Vagina (tissue), 2 donors: Measurements from ENCODE around the gene IL7R. TPM values are rescaled to one million over a fixed set of nuclear protein-coding genes. Genes with fewer than 3 reads are reported as not detected.

Experiments
- DNase-seq, 2 donors: peaks; one replicate each; pipeline ENCODE4 v3.0.0-alpha.2; 2017; ENCODE audit errors: extremely low spot score in 2 of 2
- H3K27ac ChIP-seq: fragments of 200-600 bp; sonication (generic); one replicate; pipeline ENCODE4 v1.5.1; 2019
- H3K27me3 ChIP-seq: fragments of 200-600 bp; sonication (generic); one replicate; pipeline ENCODE4 v1.5.1; 2019
- H3K36me3 ChIP-seq, 2 donors: fragments of 200-600 bp; sonication (generic); one replicate each; pipeline ENCODE4 v1.5.1; 2017 to 2019
- H3K4me1 ChIP-seq: fragments of 200-600 bp; sonication (generic); one replicate; pipeline ENCODE4 v1.5.1; 2019
- H3K4me3 ChIP-seq, 2 donors: fragments of 200-600 bp; sonication (generic); 1 replicate in 1 of 2; 2 replicates in 1 of 2; pipeline ENCODE4 v1.5.1; 2016 to 2019
- H3K9me3 ChIP-seq: fragments of 200-600 bp; sonication (generic); one replicate; pipeline ENCODE4 v1.5.1; 2019
- POLR2A ChIP-seq, 2 donors: fragments of 450-650 bp; IDR thresholded peaks; one replicate each; pipeline ENCODE4 v1.6.1; 2017; ENCODE audit warnings: antibody characterized with exemption in 2 of 2, mild to moderate bottlenecking in 2 of 2, moderate library complexity in 2 of 2
- POLR2AphosphoS5 ChIP-seq, 2 donors: sonication (generic); formaldehyde crosslinking; IDR thresholded peaks; one replicate each; pipeline ENCODE4 v1.9.0; 2017; ENCODE audit warnings: antibody characterized with exemption in 2 of 2, mild to moderate bottlenecking in 2 of 2, low read depth in 1 of 2; ENCODE audit not compliant: insufficient read depth in 1 of 2
- intact Hi-C: fragments of 100-400 bp; cut with DNase I; formaldehyde crosslinking; loops from one replicate; pipeline ENCODE4 v1.15.1; 2023
- total RNA-seq: library from RNA; depleted of rRNA; stranded (reverse); fragments of >200 nt; gene quantifications from one replicate; pipeline ENCODE4 v1.2.3, GENCODE V29; 2016
- TF ChIP-seq, protein P1 (sequence below), 3 experiments: fragments of 450-650 bp in 2 of 3; fragments of 200-600 bp in 1 of 3; sonication (generic) in 1 of 3; IDR thresholded peaks; one replicate each; pipeline ENCODE4 v1.5.1; 2017 to 2019; ENCODE audit warnings: antibody characterized with exemption in 3 of 3, mild to moderate bottlenecking in 2 of 3, moderate library complexity in 2 of 3

Gene IL7R
- total RNA-seq, 1 donor from 2014 or later: 69.7 TPM

DNA sequence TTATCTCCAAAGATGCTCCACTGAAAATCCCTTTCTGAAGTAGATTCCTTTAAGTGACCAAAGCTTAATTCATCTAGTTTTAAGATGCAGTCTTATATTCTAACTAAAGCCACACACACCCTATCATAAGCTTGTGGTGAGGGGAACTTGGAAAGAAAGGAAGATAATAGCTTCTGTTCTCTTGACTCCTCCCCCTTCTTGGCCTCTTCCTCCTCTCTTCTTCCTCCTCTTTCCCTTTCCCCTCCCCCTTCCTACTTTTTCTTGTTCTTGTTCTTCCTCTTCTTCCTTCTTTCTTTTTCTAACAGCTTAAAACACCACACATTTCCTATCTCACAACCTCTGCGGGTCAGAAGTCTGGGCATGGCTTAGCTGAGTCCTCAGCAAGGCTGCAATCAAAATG is 23.5 kb downstream of the IL7R start:
- H3K4me1 ChIP-seq: peaks cover 10% of the 10 kb centered on the region
- intact Hi-C loops: no loop called here
- H3K27ac ChIP-seq: no peak overlapping the region
- no peak for DNase-seq
- no peak overlapping the region for H3K4me3 ChIP-seq
- no peaks in the 10 kb centered on the region for H3K9me3 ChIP-seq
- no peaks in the 10 kb centered on the region for H3K36me3 ChIP-seq
- no peaks in the 10 kb centered on the region for H3K27me3 ChIP-seq
- no peak for TF ChIP-seq POLR2AphosphoS5 (IDR thresholded peaks at IDR 0.05; ENCODE audit: insufficient read depth in 1 of 2, low read depth in 1 of 2)
- no peak for TF ChIP-seq POLR2A (IDR thresholded peaks at IDR 0.05)
- TF ChIP-seq, protein P1, sequence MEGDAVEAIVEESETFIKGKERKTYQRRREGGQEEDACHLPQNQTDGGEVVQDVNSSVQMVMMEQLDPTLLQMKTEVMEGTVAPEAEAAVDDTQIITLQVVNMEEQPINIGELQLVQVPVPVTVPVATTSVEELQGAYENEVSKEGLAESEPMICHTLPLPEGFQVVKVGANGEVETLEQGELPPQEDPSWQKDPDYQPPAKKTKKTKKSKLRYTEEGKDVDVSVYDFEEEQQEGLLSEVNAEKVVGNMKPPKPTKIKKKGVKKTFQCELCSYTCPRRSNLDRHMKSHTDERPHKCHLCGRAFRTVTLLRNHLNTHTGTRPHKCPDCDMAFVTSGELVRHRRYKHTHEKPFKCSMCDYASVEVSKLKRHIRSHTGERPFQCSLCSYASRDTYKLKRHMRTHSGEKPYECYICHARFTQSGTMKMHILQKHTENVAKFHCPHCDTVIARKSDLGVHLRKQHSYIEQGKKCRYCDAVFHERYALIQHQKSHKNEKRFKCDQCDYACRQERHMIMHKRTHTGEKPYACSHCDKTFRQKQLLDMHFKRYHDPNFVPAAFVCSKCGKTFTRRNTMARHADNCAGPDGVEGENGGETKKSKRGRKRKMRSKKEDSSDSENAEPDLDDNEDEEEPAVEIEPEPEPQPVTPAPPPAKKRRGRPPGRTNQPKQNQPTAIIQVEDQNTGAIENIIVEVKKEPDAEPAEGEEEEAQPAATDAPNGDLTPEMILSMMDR (IDR thresholded peaks at IDR 0.05): no peak

DNA sequence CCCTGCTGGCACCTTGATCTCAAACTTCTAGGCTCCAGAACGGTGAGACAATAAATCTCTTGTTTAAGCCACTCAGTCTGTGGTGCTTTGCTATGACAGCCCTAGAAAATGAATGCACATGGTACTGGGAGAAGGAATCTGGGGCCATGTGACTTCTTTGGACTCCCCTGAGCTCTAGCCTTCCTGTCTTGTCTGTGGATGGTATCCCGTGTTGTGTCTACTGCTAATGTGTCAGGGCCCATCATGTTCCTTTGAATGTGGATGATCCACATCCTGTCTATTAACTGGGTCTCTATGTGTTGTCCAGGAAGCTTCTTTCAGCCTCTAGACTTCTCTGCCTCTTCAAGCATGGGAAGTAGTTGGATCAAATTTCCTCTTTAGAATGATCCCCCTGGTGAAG is 25.1 kb downstream of the IL7R start:
- no peak overlapping the region for H3K27ac ChIP-seq
- H3K4me3 ChIP-seq: no peak overlapping the region
- no peaks in the 10 kb centered on the region for H3K27me3 ChIP-seq
- no peak for DNase-seq
- peaks cover 5% of the 10 kb centered on the region for H3K4me1 ChIP-seq
- intact Hi-C loops: no loop called here
- TF ChIP-seq, protein P1 (IDR thresholded peaks at IDR 0.05): no peak
- TF ChIP-seq POLR2A (IDR thresholded peaks at IDR 0.05) (no peak), POLR2AphosphoS5 (IDR thresholded peaks at IDR 0.05; ENCODE audit: insufficient read depth in 1 of 2, low read depth in 1 of 2) (no peak)
- H3K9me3 ChIP-seq: no peaks in the 10 kb centered on the region
- H3K36me3 ChIP-seq: no peaks in the 10 kb centered on the region

DNA sequence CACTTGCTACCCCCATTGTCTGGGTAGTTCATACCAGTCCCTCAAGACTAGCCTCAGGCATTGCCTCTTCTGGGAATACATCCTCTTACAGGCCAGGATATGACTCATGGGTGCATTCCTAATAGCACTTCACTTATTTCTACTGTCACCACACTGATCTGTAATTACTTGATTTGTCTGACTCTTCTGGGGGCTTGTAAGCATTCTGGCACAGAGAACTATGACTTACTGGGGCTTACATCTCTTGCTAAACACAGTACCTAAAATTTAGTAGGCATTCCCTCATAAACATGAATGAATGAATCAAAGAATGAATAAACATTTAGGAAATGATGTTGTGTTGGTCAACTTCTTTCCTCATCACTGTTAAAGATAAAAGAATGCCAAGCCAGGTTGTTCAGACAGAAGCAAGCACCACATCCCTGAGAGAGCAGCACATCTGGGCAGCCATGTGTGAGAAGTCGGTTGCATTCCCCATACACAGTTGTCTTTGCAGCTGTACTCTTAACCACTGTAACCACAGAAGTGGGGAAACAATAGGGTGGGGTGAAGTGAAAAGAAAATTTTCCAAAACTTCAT is 27.6 kb downstream of the IL7R start:
- no peaks in the 10 kb centered on the region for H3K9me3 ChIP-seq
- no peaks in the 10 kb centered on the region for H3K27me3 ChIP-seq
- no peaks in the 10 kb centered on the region for H3K36me3 ChIP-seq
- no peak overlapping the region for H3K4me3 ChIP-seq
- no peaks in the 10 kb centered on the region for H3K4me1 ChIP-seq
- TF ChIP-seq, protein P1 (IDR thresholded peaks at IDR 0.05): no peak
- TF ChIP-seq POLR2AphosphoS5 (IDR thresholded peaks at IDR 0.05; ENCODE audit: insufficient read depth in 1 of 2, low read depth in 1 of 2): no peak
- no peak for TF ChIP-seq POLR2A (IDR thresholded peaks at IDR 0.05)
- DNase-seq: no peak
- no peak overlapping the region for H3K27ac ChIP-seq
- intact Hi-C loops: no loop called here

DNA sequence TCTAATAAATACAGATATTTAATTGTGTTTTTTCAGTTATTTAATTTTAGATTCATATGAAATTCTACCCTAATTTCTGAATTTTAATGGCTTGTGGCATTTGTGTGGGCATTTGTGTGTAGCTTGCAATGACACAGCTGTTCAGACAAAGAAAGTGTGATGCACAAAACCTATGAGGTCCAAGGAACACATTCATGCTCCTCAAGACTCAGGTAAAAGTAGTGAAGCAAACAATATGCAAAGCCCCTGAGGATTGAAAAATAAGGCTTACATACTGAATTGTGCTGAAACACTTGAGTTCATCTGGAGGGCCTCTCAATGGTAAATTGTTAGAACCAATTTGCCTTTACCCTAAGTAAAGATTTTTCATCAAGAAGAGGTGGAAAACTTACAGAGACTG is 28.1 kb downstream of the IL7R start:
- TF ChIP-seq, protein P1 (IDR thresholded peaks at IDR 0.05): no peak
- no peak for TF ChIP-seq POLR2AphosphoS5 (IDR thresholded peaks at IDR 0.05; ENCODE audit: insufficient read depth in 1 of 2, low read depth in 1 of 2)
- no peak for TF ChIP-seq POLR2A (IDR thresholded peaks at IDR 0.05)
- Histone ChIP-seq H3K4me1 (peaks cover 2% of the 10 kb centered on the region), H3K27me3 (no peaks in the 10 kb centered on the region), H3K4me3 (no peak overlapping the region), H3K9me3 (no peaks in the 10 kb centered on the region), H3K36me3 (no peaks in the 10 kb centered on the region), H3K27ac (no peak overlapping the region)
- intact Hi-C loops: no loop called here
- DNase-seq: no peak

DNA sequence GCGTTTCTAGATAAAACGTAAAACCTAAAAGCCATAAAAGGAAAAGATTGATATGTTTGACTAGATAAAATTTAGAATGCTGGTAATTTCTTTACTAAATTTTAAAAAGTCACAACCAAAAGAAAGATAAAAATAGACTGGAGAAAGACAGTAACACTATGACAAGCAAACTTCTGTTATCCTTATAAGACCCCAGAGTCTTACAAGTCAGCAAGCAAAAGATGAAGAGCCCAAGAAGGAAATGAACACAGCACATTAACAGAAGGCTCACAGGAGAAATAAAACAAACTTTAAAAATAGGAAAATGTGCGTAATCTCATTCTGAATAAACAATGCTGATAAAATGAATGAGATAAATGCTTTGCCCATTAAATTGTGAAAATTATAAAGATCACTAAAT is 29.7 kb downstream of the IL7R start:
- intact Hi-C loops: no loop called here
- Histone ChIP-seq H3K4me3 (no peak overlapping the region), H3K27me3 (no peaks in the 10 kb centered on the region), H3K36me3 (no peaks in the 10 kb centered on the region), H3K9me3 (no peaks in the 10 kb centered on the region), H3K27ac (no peak overlapping the region), H3K4me1 (peaks cover 5% of the 10 kb centered on the region)
- no peak for DNase-seq
- TF ChIP-seq, protein P1 (IDR thresholded peaks at IDR 0.05): no peak
- TF ChIP-seq POLR2A (IDR thresholded peaks at IDR 0.05) (no peak), POLR2AphosphoS5 (IDR thresholded peaks at IDR 0.05; ENCODE audit: insufficient read depth in 1 of 2, low read depth in 1 of 2) (no peak)
